ENCODE results near the gene PTPN2. TPM values are rescaled to one million over a fixed set of nuclear protein-coding genes. Genes with fewer than 3 reads are reported as not detected.

The PTPN2 gene
- 18.9 and 43.2 TPM in 2 replicates for total RNA-seq (2011; cell fraction: chromatin; rRNA removed; ENCODE audit: low replicate concordance)
- total RNA-seq (2011; cell fraction: nucleolus; rRNA removed) = 13.0 and 20.3 TPM in 2 replicates
- total RNA-seq (2011; cell fraction: nucleoplasm; rRNA removed) = 23.4 and 36.6 TPM in 2 replicates
- 33.1 and 38.3 TPM in 2 replicates for total RNA-seq (2014; rRNA removed)
- total RNA-seq (2014; rRNA removed; fragmentation: Illumina TruSeq; extraction: Trizol) = 56.4 and 67.9 TPM in 2 replicates
- total RNA-seq (2015; rRNA removed; fragmentation: Illumina TruSeq; extraction: Trizol) = 63.6 and 66.4 TPM in 2 replicates
- 37.6 and 40.3 TPM in 2 replicates for total RNA-seq (2021)
- 39.9 and 44.8 TPM in 2 replicates for polyA plus RNA-seq (2011; rRNA removed)
- polyA plus RNA-seq (2011; cell fraction: cytosol; rRNA removed) = 7.5 and 17.5 TPM in 2 replicates
- polyA plus RNA-seq (2011; cell fraction: nucleus; rRNA removed) = 15.5 and 21.0 TPM in 2 replicates
- 36.4 and 37.3 TPM in 2 replicates for polyA plus RNA-seq (2012)
- 48.1 and 58.3 TPM in 2 replicates for polyA plus RNA-seq (2014; fragmentation: Illumina TruSeq; extraction: Trizol)
- polyA plus RNA-seq (2014; fragmentation: Nextera tagmentation; extraction: Ambion mirVana) = 10 to 100 TPM; 36.6 to 46.3 TPM
- 35.0 and 43.8 TPM in 2 replicates for polyA plus RNA-seq (2014; rRNA removed)
- 46.7 and 65.3 TPM in 2 replicates for polyA minus RNA-seq (2011; rRNA and poly(A)+ RNA removed)
- 14.0 and 24.8 TPM in 2 replicates for polyA minus RNA-seq (2011; cell fraction: cytosol; rRNA and poly(A)+ RNA removed)
- 11.2 and 19.8 TPM in 2 replicates for polyA minus RNA-seq (2011; cell fraction: nucleus; rRNA and poly(A)+ RNA removed)
- percentile 72 among the genes with signal in this experiment for Bru-seq, nascent RNA
- BruChase-seq, experiment 1, labeled RNA remaining after a 2-hour chase = percentile 72 among the genes with signal in this experiment
- percentile 73 among the genes with signal in this experiment for BruChase-seq, experiment 2, labeled RNA remaining after a 6-hour chase
- long read RNA-seq, experiment 1, transcript PTPN2-201 (9 exons, 3,467 nt) = minor isoform, 28 of 150 reads
- long read RNA-seq, experiment 1, transcript PTPN2-202 (10 exons, 1,706 nt) = major isoform, 86 of 150 reads
- long read RNA-seq, experiment 1, partial matches to known transcripts = 9 of 150 reads
- long read RNA-seq, experiment 1, other reads (novel, unspliced or antisense) = 22 of 150 reads
- long read RNA-seq, experiment 2, partial matches to known transcripts = 13 of 31 reads
- long read RNA-seq, experiment 2, other reads (novel, unspliced or antisense) = 16 of 31 reads
- long read RNA-seq, experiment 3, transcript PTPN2-201 (9 exons, 3,467 nt) = minor isoform, 19 of 62 reads
- long read RNA-seq, experiment 3, transcript PTPN2-202 (10 exons, 1,706 nt) = major isoform, 30 of 62 reads
- long read RNA-seq, experiment 3, partial matches to known transcripts = 7 of 62 reads
- long read RNA-seq, experiment 3, other reads (novel, unspliced or antisense) = 6 of 62 reads

DNA sequence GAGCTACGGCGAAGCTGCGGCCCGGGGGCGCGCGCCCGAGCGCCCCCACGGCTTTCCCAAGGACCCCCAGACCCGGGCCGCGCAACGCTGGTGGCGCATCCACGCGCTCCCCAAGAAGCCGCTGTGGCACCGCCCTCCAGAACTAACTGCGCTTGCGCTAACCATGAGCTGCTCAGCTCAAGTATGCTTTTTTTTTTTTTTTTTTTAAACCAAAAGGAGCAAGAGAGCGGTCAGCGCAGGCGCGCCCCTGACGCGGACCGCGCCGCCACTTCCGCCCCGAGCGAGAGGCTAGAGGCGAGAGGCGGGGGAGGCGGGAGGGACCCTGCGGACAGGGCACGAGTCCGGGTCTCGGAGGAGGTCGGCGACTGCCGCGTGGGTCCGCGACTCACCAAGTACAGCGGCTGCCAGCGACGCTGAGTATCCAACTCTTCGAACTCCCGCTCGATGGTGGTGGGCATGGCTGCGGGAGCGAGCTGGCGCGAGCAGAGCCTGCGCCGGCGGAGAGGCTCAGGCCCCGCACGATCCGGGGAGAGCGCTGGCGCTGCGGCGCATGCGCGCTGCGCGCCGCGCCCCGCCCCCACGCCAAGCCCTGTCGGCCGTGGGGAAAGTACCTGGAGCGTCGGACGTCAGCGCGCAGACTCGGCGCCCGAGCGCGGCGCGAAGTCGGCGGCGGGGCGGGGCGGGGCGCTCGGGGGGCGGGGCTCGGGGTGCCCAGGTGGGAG is at the start of gene PTPN2:
Gene PTPN2, minus strand, starts transcription at position 554 of the 722 bp plus-strand sequence. Its CDS starts 96 bp downstream, at position 458.
- Histone ChIP-seq H3K9me1 (ENCODE audit: control insufficient read depth, insufficient read depth, low read length) (no peaks in the 10 kb centered on the region), H3K27ac (ENCODE audit: extremely low read depth, low read depth, low read length) (peak within 1 kb of the TSS; percentile 98), H3K79me2 (ENCODE audit: control insufficient read depth, insufficient read depth, low read length) (peaks cover 54% of the 10 kb centered on the region), H2AFZ (ENCODE audit: low read depth, low read length) (peak within 1 kb of the TSS; percentile 99), H3K4me1 (replicated peaks in 1 of 2; ENCODE audit: control insufficient read depth in 2 of 2, insufficient read depth in 2 of 2, low read length in 2 of 2) (peaks cover 32 to 45% of the 10 kb centered on the region in 2 experiments), H3K9me3 (replicated peaks; ENCODE audit: control insufficient read depth, insufficient read depth, low read depth, low read length) (no peaks in the 10 kb centered on the region), H3K27me3 (ENCODE audit: control insufficient read depth in 2 of 2, insufficient read depth in 2 of 2, low read length in 2 of 2) (no peaks in the 10 kb centered on the region), H4K20me1 (replicated peaks; ENCODE audit: control insufficient read depth, insufficient read depth, low read length) (peaks cover 12% of the 10 kb centered on the region; the same call in 1 of the 2 replicates), H3K9ac (ENCODE audit: insufficient read depth in 1 of 2, low read depth in 2 of 2, low read length in 2 of 2) (peak within 1 kb of the TSS; percentile 89 to 99), H3K4me3 (peak within 1 kb of the TSS; percentile 84), H3K36me3 (ENCODE audit: control insufficient read depth, insufficient read depth, low read length) (no peaks in the 10 kb centered on the region; the same call in 2 of the 3 replicates), H3K4me2 (ENCODE audit: insufficient read depth, low read length) (peak within 1 kb of the TSS; percentile 93)
- DNase-seq (ENCODE audit: extremely low read depth in 1 of 4, low spot score in 3 of 4) (peak; percentile 91 to 96 (median 92)), ATAC-seq (peak; percentile 85), FAIRE-seq (peak; percentile 83)
- 0% methylated on average over 29 of the region's 97 CpGs for WGBS (ENCODE audit: insufficient coverage, low coverage, missing lambda C conversion rate)
- intact Hi-C loops (cut with micrococcal nuclease) (loop anchor here (10.0 kb wide), 1 partner anchor 111 kb away; the partner anchor contains the start of gene CEP192), in situ Hi-C loops (cut with MboI) (no loop called here)
- ChIA-PET POLR2A (interaction anchor here (0.5 to 2.9 kb wide), 12 partner anchors 12 to 1079 kb away, joined by 3 to 8 read pairs (median 3); no protein-coding TSS in a partner anchor), CTCF (ENCODE audit: low intra/inter-chr PET ratio) (no interaction called here)
- no TSS peak for BruUV-seq (replicated peaks)
- TF ChIP-seq ZBTB17 (CRISPR knock-in tag; IDR thresholded peaks at IDR 0.05) (peak; percentile 76; the same call in 1 of the 2 replicates), KLF13 (tag; IDR thresholded peaks at IDR 0.05; ENCODE audit: borderline replicate concordance, low read depth) (peak; percentile 58; the same call in 1 of the 2 replicates), PHB (CRISPR knock-in tag; IDR thresholded peaks at IDR 0.05) (0 out of 2 replicates have a peak, but pooled peaks have one; percentile 66), RBM22 (IDR thresholded peaks at IDR 0.05; ENCODE audit: low read depth, low read length, poor library complexity, severe bottlenecking) (no peak), PHB2 (IDR thresholded peaks at IDR 0.05; ENCODE audit: low read depth) (no peak), ZFX (CRISPR knock-in tag; IDR thresholded peaks at IDR 0.05) (peak; percentile 96), CREB1 (IDR thresholded peaks at IDR 0.05) (peak; percentile 70), CREB1 (CRISPR knock-in tag; IDR thresholded peaks at IDR 0.05) (peak; percentile 50; the same call in 1 of the 2 replicates), KLF1 (tag; IDR thresholded peaks at IDR 0.05) (peak; percentile 79; the same call in 1 of the 2 replicates), ATF7 (IDR thresholded peaks at IDR 0.05) (peak; percentile 71), SIN3A (IDR thresholded peaks at IDR 0.05; ENCODE audit: borderline replicate concordance in 2 of 2, control insufficient read depth in 1 of 2, low read depth in 2 of 2, low read length in 2 of 2) (peak in 1 of 2 experiments; percentile 67; a peak in 2 of 4 replicates), HNRNPUL1 (IDR thresholded peaks at IDR 0.05; ENCODE audit: low read length) (no peak), ZNF232 (CRISPR knock-in tag; IDR thresholded peaks at IDR 0.05) (no peak), EP400 (IDR thresholded peaks at IDR 0.05) (peak; percentile 93), SRSF1 (IDR thresholded peaks at IDR 0.05; ENCODE audit: low read depth, low read length) (no peak), ZNF584 (CRISPR knock-in tag; IDR thresholded peaks at IDR 0.05; ENCODE audit: low read depth) (no peak), EP300 (IDR thresholded peaks at IDR 0.05; ENCODE audit: low read length) (no peak)
- TF ChIP-seq, protein P1, sequence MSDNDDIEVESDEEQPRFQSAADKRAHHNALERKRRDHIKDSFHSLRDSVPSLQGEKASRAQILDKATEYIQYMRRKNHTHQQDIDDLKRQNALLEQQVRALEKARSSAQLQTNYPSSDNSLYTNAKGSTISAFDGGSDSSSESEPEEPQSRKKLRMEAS (CRISPR knock-in tag; IDR thresholded peaks at IDR 0.05) = peak; percentile 85

All from K562 (cell line).